HepG2 (cell line): ENCODE measurements around the gene TMIGD3. TPM values are rescaled to one million over a fixed set of nuclear protein-coding genes. Genes with fewer than 3 reads are reported as not detected.
A peak's percentile ranks its signal among the peaks of the same experiment; 100 is the strongest.

Experiments
- HIC2 ChIP-seq: sonication (generic); formaldehyde crosslinking; IDR thresholded peaks from 2 replicates; pipeline ENCODE4 v1.9.0; 2022; ENCODE audit warnings: low read depth, missing genetic modification reagents
- HOXA3 ChIP-seq: sonication (generic); formaldehyde crosslinking; IDR thresholded peaks from 2 replicates; pipeline ENCODE4 v1.5.0; 2020; ENCODE audit warnings: missing genetic modification reagents
- IKZF1 ChIP-seq: fragments of 450-650 bp; IDR thresholded peaks from 2 replicates; pipeline ENCODE4 v1.7.1; 2016
- KDM1A ChIP-seq: IDR thresholded peaks from 2 replicates; pipeline ENCODE4 v1.6.1; 2016; ENCODE audit warnings: missing compliant biosample characterization
- KDM6A ChIP-seq: IDR thresholded peaks from 2 replicates; pipeline ENCODE4 v1.6.1; 2016; ENCODE audit warnings: low read depth
- MTERF4 ChIP-seq: sonication (generic); formaldehyde crosslinking; IDR thresholded peaks from 2 replicates; pipeline ENCODE4 v1.8.0; 2023; ENCODE audit warnings: mild to moderate bottlenecking, missing genetic modification reagents
- NFE2L1 ChIP-seq: sonication (generic); formaldehyde crosslinking; IDR thresholded peaks from 2 replicates; pipeline ENCODE4 v1.4.0; 2020; ENCODE audit warnings: missing genetic modification reagents, mild to moderate bottlenecking, borderline replicate concordance
- POLR2AphosphoS5 ChIP-seq: IDR thresholded peaks from 2 replicates; pipeline ENCODE4 v1.6.1; 2012; ENCODE audit warnings: low read depth, low read length
- RELA ChIP-seq: sonication (generic); formaldehyde crosslinking; IDR thresholded peaks from 2 replicates; pipeline ENCODE4 v1.4.0; 2020; ENCODE audit warnings: missing genetic modification reagents
- SALL2 ChIP-seq: sonication (generic); formaldehyde crosslinking; IDR thresholded peaks from 2 replicates; pipeline ENCODE4 v1.8.1; 2023; ENCODE audit warnings: mild to moderate bottlenecking, missing genetic modification reagents, inconsistent platforms
- SMC3 ChIP-seq: IDR thresholded peaks from 2 replicates; pipeline ENCODE4 v1.6.1; 2011; ENCODE audit warnings: low read length, improper control_type of control experiment
- STAG1 ChIP-seq: sonication (generic); formaldehyde crosslinking; IDR thresholded peaks from 2 replicates; pipeline ENCODE4 v1.4.0; 2020; ENCODE audit warnings: missing genetic modification reagents
- TAF15 ChIP-seq: fragments of 200-400 bp; formaldehyde crosslinking; IDR thresholded peaks from one replicate; pipeline ENCODE4 v1.6.1; 2018; ENCODE audit warnings: mild to moderate bottlenecking, low read depth, low read length; ENCODE audit not compliant: poor library complexity, severe bottlenecking
- TRAFD1 ChIP-seq: sonication (generic); formaldehyde crosslinking; IDR thresholded peaks from 2 replicates; pipeline ENCODE4 v1.5.1; 2020; ENCODE audit warnings: missing genetic modification reagents, mild to moderate bottlenecking, borderline replicate concordance
- TRIM22 ChIP-seq: fragments of 450-650 bp; IDR thresholded peaks from 2 replicates; pipeline ENCODE4 v1.6.1; 2017
- U2AF1 ChIP-seq: fragments of 200-400 bp; formaldehyde crosslinking; optimal IDR thresholded peaks from 2 replicates; pipeline ENCODE3; 2017; ENCODE audit warnings: mild to moderate bottlenecking, low read depth, low read length
- ZNF136 ChIP-seq: sonication (generic); formaldehyde crosslinking; IDR thresholded peaks from 2 replicates; pipeline ENCODE4 v1.8.1; 2022; ENCODE audit warnings: low read depth, mild to moderate bottlenecking, moderate library complexity, missing genetic modification reagents
- ZNF260 ChIP-seq: sonication (generic); formaldehyde crosslinking; IDR thresholded peaks from 2 replicates; pipeline ENCODE4 v1.4.0; 2020; ENCODE audit warnings: missing genetic modification reagents, low read depth, mild to moderate bottlenecking, borderline replicate concordance
- ZNF263 ChIP-seq: sonication (generic); formaldehyde crosslinking; IDR thresholded peaks from 2 replicates; pipeline ENCODE4 v1.4.0; 2020; ENCODE audit warnings: missing genetic modification reagents
- ZNF274 ChIP-seq: sonication (generic); formaldehyde crosslinking; IDR thresholded peaks from 2 replicates; pipeline ENCODE4 v1.5.1; 2020; ENCODE audit warnings: mild to moderate bottlenecking, missing genetic modification reagents
- ZNF335 ChIP-seq: sonication (generic); formaldehyde crosslinking; IDR thresholded peaks from 2 replicates; pipeline ENCODE4 v1.4.0; 2020; ENCODE audit warnings: missing genetic modification reagents
- ZNF629 ChIP-seq: sonication (generic); formaldehyde crosslinking; conservative IDR thresholded peaks from 2 replicates; pipeline ENCODE4 v1.5.0; 2020; ENCODE audit warnings: missing genetic modification reagents
- ZNF891 ChIP-seq: sonication (generic); formaldehyde crosslinking; IDR thresholded peaks from 2 replicates; pipeline ENCODE4 v1.5.0; 2020; ENCODE audit warnings: mild to moderate bottlenecking, missing genetic modification reagents
- polyA plus RNA-seq, 8 experiments: library from polyadenylated mRNA; depleted of rRNA in 3 of 8; stranded (reverse) in 7 of 8; unstranded in 1 of 8; fragments of >200 nt; fragmentation: Illumina TruSeq in 4 of 8; extraction: Trizol in 4 of 8; gene quantifications; 2 replicates each; pipeline versions ENCODE4 v1.2.1 to v1.2.3, GENCODE V29; 2011 to 2016; ENCODE audit warnings: low read depth in 4 of 8, missing spikeins in 1 of 8, mixed read lengths in 1 of 8; ENCODE audit not compliant: insufficient read depth in 1 of 8
- total RNA-seq, 5 experiments: library from RNA; depleted of rRNA; stranded (reverse); fragments of >200 nt; fragmentation: Illumina TruSeq; extraction: Trizol; gene quantifications; 2 replicates each; pipeline ENCODE4 v1.2.3, GENCODE V29; 2016; ENCODE audit warnings: low read depth in 1 of 5
- TF ChIP-seq, protein P1 (sequence below): sonication (generic); formaldehyde crosslinking; IDR thresholded peaks from 2 replicates; pipeline ENCODE4 v1.4.0; 2020; ENCODE audit warnings: missing genetic modification reagents

The TMIGD3 gene
- total and polyA plus RNA-seq, 2 of the 13 experiments (the other 11 are each of a cell fraction or from before 2014, with no cell fraction given): not detected

DNA sequence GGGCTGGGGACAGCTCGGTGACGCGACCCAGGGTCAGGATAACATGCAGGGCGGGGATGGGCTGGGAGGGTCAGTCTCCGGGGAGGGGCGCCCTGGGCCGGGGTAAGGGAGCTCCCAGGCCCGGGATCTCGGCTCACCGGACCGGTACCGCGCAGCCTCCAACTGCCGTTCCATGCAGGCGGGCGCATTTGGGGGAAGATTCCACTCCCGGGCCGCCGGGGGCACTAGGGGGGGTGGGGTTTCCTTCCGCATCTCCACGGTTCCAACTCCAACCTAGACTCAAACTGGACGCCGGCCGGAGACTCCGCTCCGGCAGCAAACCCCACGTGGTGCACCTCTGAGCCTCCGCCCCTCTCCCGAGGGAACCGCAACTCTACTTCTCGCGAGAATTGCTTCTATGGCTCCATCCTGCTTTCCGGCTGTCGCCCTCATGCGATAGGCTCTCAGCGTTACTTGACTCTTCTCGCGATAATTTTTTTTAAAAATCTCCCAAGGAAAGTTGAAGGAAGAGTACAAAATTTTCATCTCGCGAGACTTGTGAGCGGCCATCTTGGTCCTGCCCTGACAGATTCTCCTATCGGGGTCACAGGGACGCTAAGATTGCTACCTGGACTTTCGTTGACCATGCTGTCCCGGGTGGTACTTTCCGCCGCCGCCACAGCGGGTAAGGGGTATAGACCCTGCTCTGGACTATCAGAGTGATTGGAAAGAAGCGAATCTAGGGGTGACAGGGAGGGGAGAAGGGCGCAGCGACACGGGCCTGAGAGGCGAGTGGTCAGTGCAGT is 54.3 kb downstream of the TMIGD3 start, which contains the start of the genes ATP5PB and WDR77 (continued):
- no peak for TF ChIP-seq ZNF260 (CRISPR knock-in tag)
- no peak for TF ChIP-seq TRIM22
- no peak for TF ChIP-seq KDM1A (CRISPR knock-in tag)
- TF ChIP-seq ZNF136 (CRISPR knock-in tag): no peak
- no peak for TF ChIP-seq MTERF4
- peak; percentile 45; the same call in 1 of the 2 replicates for TF ChIP-seq HOXA3 (CRISPR knock-in tag)
- TF ChIP-seq ZNF629 (CRISPR knock-in tag): no peak
- TF ChIP-seq TAF15: no peak
- TF ChIP-seq RELA: no peak
- TF ChIP-seq, protein P1, sequence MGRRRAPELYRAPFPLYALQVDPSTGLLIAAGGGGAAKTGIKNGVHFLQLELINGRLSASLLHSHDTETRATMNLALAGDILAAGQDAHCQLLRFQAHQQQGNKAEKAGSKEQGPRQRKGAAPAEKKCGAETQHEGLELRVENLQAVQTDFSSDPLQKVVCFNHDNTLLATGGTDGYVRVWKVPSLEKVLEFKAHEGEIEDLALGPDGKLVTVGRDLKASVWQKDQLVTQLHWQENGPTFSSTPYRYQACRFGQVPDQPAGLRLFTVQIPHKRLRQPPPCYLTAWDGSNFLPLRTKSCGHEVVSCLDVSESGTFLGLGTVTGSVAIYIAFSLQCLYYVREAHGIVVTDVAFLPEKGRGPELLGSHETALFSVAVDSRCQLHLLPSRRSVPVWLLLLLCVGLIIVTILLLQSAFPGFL: no peak
- no peak for TF ChIP-seq KDM6A (CRISPR knock-in tag)
- TF ChIP-seq STAG1: 0 out of 2 replicates have a peak, but pooled peaks have one; percentile 3
- TF ChIP-seq TRAFD1: peak; percentile 27; the same call in 1 of the 2 replicates
- no peak for TF ChIP-seq IKZF1
- no peak for TF ChIP-seq SMC3
- no peak for TF ChIP-seq SALL2 (CRISPR knock-in tag)
- no peak for TF ChIP-seq ZNF891 (CRISPR knock-in tag)
- no peak for TF ChIP-seq HIC2
- no peak for TF ChIP-seq ZNF263
- no peak for TF ChIP-seq U2AF1
- no peak for TF ChIP-seq NFE2L1
- peak; percentile 85 for TF ChIP-seq POLR2AphosphoS5
- TF ChIP-seq ZNF335 (CRISPR knock-in tag): 0 out of 2 replicates have a peak, but pooled peaks have one; percentile 44
- TF ChIP-seq ZNF274 (CRISPR knock-in tag): no peak
